Breast epithelium (tissue), 3 donors: ENCODE data around the gene MNDA.

Experiments used
- POLR2A ChIP-seq: fragments of 450-650 bp; IDR thresholded peaks from one replicate; pipeline ENCODE4 v1.6.1; 2016; ENCODE audit warnings: antibody characterized with exemption, mild to moderate bottlenecking, moderate library complexity
- POLR2AphosphoS5 ChIP-seq, 3 donors: sonication (generic); formaldehyde crosslinking; IDR thresholded peaks; one replicate each; pipeline ENCODE4 v1.6.1; 2017; ENCODE audit warnings: antibody characterized with exemption in 3 of 3

- TF ChIP-seq POLR2A = no peak
- no peak for TF ChIP-seq POLR2AphosphoS5 (IDR thresholded peaks at IDR 0.05)
Observed at GRCh38 chr1:158799689-158800088, 31.5 kb upstream of the MNDA start.
